Type B pancreatic cell (in vitro differentiated cells): ENCODE data around the gene RER1. TPM values are rescaled to one million over a fixed set of nuclear protein-coding genes. Genes with fewer than 3 reads are reported as not detected.
A peak's percentile ranks its signal among the peaks of the same experiment; 100 is the strongest.

Source experiments
- DNase-seq: peaks from one replicate; pipeline ENCODE4 v3.0.0; 2021; ENCODE audit warnings: mixed read lengths; ENCODE audit not compliant: unreplicated experiment; ENCODE audit errors: extremely low spot score
- H3K27ac Mint-ChIP-seq: 2 replicates; pipeline ENCODE4 v1.8.0; 2021; ENCODE audit warnings: mild to moderate bottlenecking, mixed read lengths
- H3K27me3 Mint-ChIP-seq: 2 replicates; pipeline ENCODE4 v1.8.0; 2021; ENCODE audit warnings: mixed read lengths
- H3K36me3 Mint-ChIP-seq: 2 replicates; pipeline ENCODE4 v1.8.0; 2021; ENCODE audit warnings: mixed read lengths
- H3K4me1 Mint-ChIP-seq: one replicate; pipeline ENCODE4 v1.8.0; 2021; ENCODE audit warnings: mixed read lengths; ENCODE audit not compliant: unreplicated experiment
- H3K4me3 Mint-ChIP-seq: 2 replicates; pipeline ENCODE4 v1.8.0; 2021; ENCODE audit warnings: mild to moderate bottlenecking, mixed read lengths
- H3K9me3 Mint-ChIP-seq: 2 replicates; pipeline ENCODE4 v1.8.0; 2021; ENCODE audit warnings: mixed read lengths
- total RNA-seq: library from RNA; stranded (reverse); gene quantifications from 2 replicates; pipeline ENCODE4 v1.2.1, GENCODE V29; 2021; ENCODE audit warnings: low replicate concordance
- TF ChIP-seq, protein P1 (sequence below): fragments of 200-600 bp; sonication (generic); conservative IDR thresholded peaks from 2 replicates; pipeline ENCODE4 v1.5.0; 2021; ENCODE audit warnings: antibody characterized with exemption, mild to moderate bottlenecking

The RER1 gene
- total RNA-seq, 1 donor from 2014 or later = 126 TPM

GRCh38 chr1:2381741-2382620 lies 9.7 kb upstream of the RER1 start:
- Mint-ChIP-seq H3K4me3 (no peak overlapping the region), H3K27me3 (no peaks in the 10 kb centered on the region), H3K27ac (no peak overlapping the region), H3K9me3 (no peaks in the 10 kb centered on the region), H3K4me1 (no peaks in the 10 kb centered on the region), H3K36me3 (no peaks in the 10 kb centered on the region)
- peak; percentile 85 for DNase-seq
- TF ChIP-seq, protein P1, sequence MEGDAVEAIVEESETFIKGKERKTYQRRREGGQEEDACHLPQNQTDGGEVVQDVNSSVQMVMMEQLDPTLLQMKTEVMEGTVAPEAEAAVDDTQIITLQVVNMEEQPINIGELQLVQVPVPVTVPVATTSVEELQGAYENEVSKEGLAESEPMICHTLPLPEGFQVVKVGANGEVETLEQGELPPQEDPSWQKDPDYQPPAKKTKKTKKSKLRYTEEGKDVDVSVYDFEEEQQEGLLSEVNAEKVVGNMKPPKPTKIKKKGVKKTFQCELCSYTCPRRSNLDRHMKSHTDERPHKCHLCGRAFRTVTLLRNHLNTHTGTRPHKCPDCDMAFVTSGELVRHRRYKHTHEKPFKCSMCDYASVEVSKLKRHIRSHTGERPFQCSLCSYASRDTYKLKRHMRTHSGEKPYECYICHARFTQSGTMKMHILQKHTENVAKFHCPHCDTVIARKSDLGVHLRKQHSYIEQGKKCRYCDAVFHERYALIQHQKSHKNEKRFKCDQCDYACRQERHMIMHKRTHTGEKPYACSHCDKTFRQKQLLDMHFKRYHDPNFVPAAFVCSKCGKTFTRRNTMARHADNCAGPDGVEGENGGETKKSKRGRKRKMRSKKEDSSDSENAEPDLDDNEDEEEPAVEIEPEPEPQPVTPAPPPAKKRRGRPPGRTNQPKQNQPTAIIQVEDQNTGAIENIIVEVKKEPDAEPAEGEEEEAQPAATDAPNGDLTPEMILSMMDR = peak; percentile 94

GRCh38 chr1:2382621-2383361 lies 8.8 kb upstream of the RER1 start:
- H3K4me1 Mint-ChIP-seq = no peaks in the 10 kb centered on the region
- TF ChIP-seq, protein P1 = peak; percentile 69
- H3K9me3 Mint-ChIP-seq = no peaks in the 10 kb centered on the region
- no peaks in the 10 kb centered on the region for H3K36me3 Mint-ChIP-seq
- no peak for DNase-seq
- no peak overlapping the region for H3K4me3 Mint-ChIP-seq
- no peaks in the 10 kb centered on the region for H3K27me3 Mint-ChIP-seq
- H3K27ac Mint-ChIP-seq = no peak overlapping the region

- peak overlapping the region; percentile 5 for H3K27ac Mint-ChIP-seq
- no peaks in the 10 kb centered on the region for H3K4me1 Mint-ChIP-seq
- no peak overlapping the region for H3K4me3 Mint-ChIP-seq
- TF ChIP-seq, protein P1 = no peak
- no peaks in the 10 kb centered on the region for H3K9me3 Mint-ChIP-seq
- no peak for DNase-seq
- H3K27me3 Mint-ChIP-seq = no peaks in the 10 kb centered on the region
- no peaks in the 10 kb centered on the region for H3K36me3 Mint-ChIP-seq
Measured at GRCh38 chr1:2383576-2383975, 8.1 kb upstream of the RER1 start.

GRCh38 chr1:2384130-2384860 lies 7.3 kb upstream of the RER1 start:
- no peaks in the 10 kb centered on the region for H3K9me3 Mint-ChIP-seq
- TF ChIP-seq, protein P1 = no peak
- peak overlapping the region; percentile 5 for H3K27ac Mint-ChIP-seq
- no peaks in the 10 kb centered on the region for H3K36me3 Mint-ChIP-seq
- DNase-seq = no peak
- H3K4me3 Mint-ChIP-seq = no peak overlapping the region
- H3K27me3 Mint-ChIP-seq = no peaks in the 10 kb centered on the region
- no peaks in the 10 kb centered on the region for H3K4me1 Mint-ChIP-seq

DNA sequence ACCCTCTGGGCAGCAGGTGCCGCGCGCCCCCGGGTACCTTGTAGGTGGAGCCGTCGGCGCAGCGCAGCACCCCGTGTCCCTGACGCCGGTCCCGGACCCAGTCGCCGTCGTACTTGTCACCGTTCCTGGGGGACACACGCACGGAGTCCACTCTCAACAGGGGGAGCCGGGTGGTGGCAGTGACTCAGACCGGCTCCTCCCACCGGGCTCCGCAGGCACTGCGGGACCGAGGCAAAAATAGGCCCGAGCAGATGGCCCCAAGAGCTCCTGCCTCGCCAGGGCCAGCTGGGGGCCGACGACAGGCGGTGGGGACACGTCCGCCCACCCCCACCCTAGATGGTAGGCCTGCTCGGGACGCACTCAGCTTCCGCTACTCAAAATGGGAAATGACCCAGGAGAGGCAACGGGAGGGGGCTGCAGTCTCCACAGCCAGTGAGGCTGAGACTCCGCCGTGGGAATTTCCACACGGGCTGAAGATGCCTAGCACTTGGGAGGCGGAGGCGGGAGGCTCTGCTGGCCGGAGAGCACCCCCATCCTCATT lies 6.6 kb upstream of the RER1 start:
- peak; percentile 70 for DNase-seq
- TF ChIP-seq, protein P1 = no peak
- H3K4me3 Mint-ChIP-seq = no peak overlapping the region
- H3K36me3 Mint-ChIP-seq = no peaks in the 10 kb centered on the region
- no peaks in the 10 kb centered on the region for H3K27me3 Mint-ChIP-seq
- no peak overlapping the region for H3K27ac Mint-ChIP-seq
- peaks cover 3% of the 10 kb centered on the region for H3K4me1 Mint-ChIP-seq
- no peaks in the 10 kb centered on the region for H3K9me3 Mint-ChIP-seq
